T-cell (primary cell): ENCODE results near the gene PDIA2. TPM values are rescaled to one million over a fixed set of nuclear protein-coding genes. Genes with fewer than 3 reads are reported as not detected.

Source experiments
- ATAC-seq, 4 experiments: fragments of 200-7000 bp in 3 of 4; fragments of 150-1000 bp in 1 of 4; cut with Tn5 transposase; replicated peaks in 1 of 4; 1 replicate in 3 of 4; 2 replicates in 1 of 4; pipeline ENCODE4 v1.10.0; 2021; ENCODE audit warnings: moderate library complexity in 3 of 4, mild to moderate bottlenecking in 2 of 4, moderate number of reproducible peaks in 1 of 4
- CTCF ChIA-PET, 2 donors: fragments of 300-600 bp; sonication (Branson Sonifier 250); formaldehyde crosslinking; loops; one replicate each; lab custom pipeline; 2022; ENCODE audit warnings: antibody characterized with exemption in 2 of 2; lab: Charles Lee
- POLR2A ChIA-PET, 2 donors: fragments of 300-600 bp; sonication (Branson Sonifier 250); formaldehyde crosslinking; loops; one replicate each; lab custom pipeline; 2022; ENCODE audit warnings: antibody characterized with exemption in 2 of 2; lab: Charles Lee
- DNase-seq, 35 experiments: peaks; one replicate each; pipeline versions ENCODE4 v3.0.0 to v3.0.0-alpha.2; 2013 to 2023
- H3K27ac ChIP-seq: one replicate; pipeline ENCODE4 v1.5.1; 2013; ENCODE audit warnings: low read length
- H3K27me3 ChIP-seq, 2 experiments: replicated peaks in 1 of 2; 1 replicate in 1 of 2; 2 replicates in 1 of 2; pipeline versions ENCODE4 v1.6.1 to v1.7.0; 2013; ENCODE audit warnings: low read length in 1 of 2, mixed read lengths in 1 of 2; ENCODE audit not compliant: control insufficient read depth in 2 of 2, insufficient read depth in 2 of 2; ENCODE audit errors: extremely low read depth in 1 of 2
- H3K36me3 ChIP-seq, 2 donors: 1 replicate in 1 of 2; 2 replicates in 1 of 2; pipeline versions ENCODE4 v1.6.1 to v1.7.0; 2013; ENCODE audit warnings: low read length in 1 of 2; ENCODE audit not compliant: control insufficient read depth in 2 of 2, insufficient read depth in 1 of 2; ENCODE audit errors: extremely low read depth in 1 of 2
- H3K4me1 ChIP-seq, 2 experiments: 1 replicate in 1 of 2; 2 replicates in 1 of 2; pipeline versions ENCODE4 v1.6.1 to v1.7.0; 2013; ENCODE audit warnings: low read length in 2 of 2, mixed read lengths in 1 of 2; ENCODE audit not compliant: insufficient read depth in 2 of 2, control insufficient read depth in 1 of 2; ENCODE audit errors: extremely low read depth in 1 of 2
- H3K4me3 ChIP-seq, 2 donors: 1 replicate in 1 of 2; 2 replicates in 1 of 2; pipeline versions ENCODE4 v1.5.1 to v1.7.0; 2013; ENCODE audit warnings: mild to moderate bottlenecking in 2 of 2, low read length in 1 of 2, moderate library complexity in 1 of 2; ENCODE audit not compliant: control insufficient read depth in 1 of 2; ENCODE audit errors: extremely low read depth in 1 of 2
- H3K9me3 ChIP-seq: 2 replicates; pipeline ENCODE4 v1.7.0; 2013
- H3K27ac Mint-ChIP-seq, 2 donors: one replicate each; pipeline ENCODE4 v1.8.0; 2020 to 2021; ENCODE audit warnings: mild to moderate bottlenecking in 2 of 2, mixed read lengths in 2 of 2
- H3K27me3 Mint-ChIP-seq, 2 donors: one replicate each; pipeline ENCODE4 v1.8.0; 2021 to 2022; ENCODE audit warnings: mixed read lengths in 2 of 2
- H3K36me3 Mint-ChIP-seq: one replicate; pipeline ENCODE4 v1.8.0; 2021; ENCODE audit warnings: mixed read lengths
- H3K4me1 Mint-ChIP-seq, 3 donors: one replicate each; pipeline ENCODE4 v1.8.0; 2020 to 2022; ENCODE audit warnings: mixed read lengths in 3 of 3, mild to moderate bottlenecking in 1 of 3
- H3K4me3 Mint-ChIP-seq, 3 donors: one replicate each; pipeline ENCODE4 v1.8.0; 2020 to 2022; ENCODE audit warnings: mild to moderate bottlenecking in 3 of 3, mixed read lengths in 3 of 3, moderate library complexity in 3 of 3
- H3K9me3 Mint-ChIP-seq, 3 donors: one replicate each; pipeline ENCODE4 v1.8.0; 2020 to 2022; ENCODE audit warnings: mixed read lengths in 3 of 3
- WGBS: methylation state at CpG from one replicate; pipeline ENCODE4 v1.1.5; 2013; ENCODE audit warnings: missing lambda C conversion rate; ENCODE audit not compliant: insufficient coverage; 5-methylcytosine and 5-hydroxymethylcytosine counted together
- total RNA-seq, 35 experiments: library from RNA in 6 of 35; stranded (reverse) in 6 of 35; fragments of 120-200 nt in 1 of 35; gene quantifications; one replicate each; pipeline versions ENCODE4 v1.2.1 to v1.2.4 and lab custom pipeline; 2013 to 2026

Gene PDIA2
- total RNA-seq, 5 donors from 2014 or later (not counting 1 experiment from before 2014, with no cell fraction given) = 0.38 to 0.54 (median 0.53) TPM; not detected in 2

- Mint-ChIP-seq H3K27ac (no peak overlapping the region), H3K4me3 (peak overlapping the region in 1 of 3 donors; percentile 40), H3K36me3 (peaks cover 4% of the 10 kb centered on the region), H3K4me1 (peaks cover 7 to 12% (median 8%) of the 10 kb centered on the region in 3 donors), H3K27me3 (peaks cover 10 to 17% of the 10 kb centered on the region in 2 donors), H3K9me3 (no peaks in the 10 kb centered on the region)
- ChIA-PET POLR2A (no interaction called here), CTCF (no interaction called here)
- Histone ChIP-seq H3K27me3 (peaks cover 0 to 53% of the 10 kb centered on the region in 2 experiments), H3K9me3 (no peaks in the 10 kb centered on the region), H3K36me3 (peaks cover 1 to 2% of the 10 kb centered on the region in 2 donors), H3K4me1 (peaks cover 0 to 28% of the 10 kb centered on the region in 2 experiments), H3K27ac (no peak overlapping the region), H3K4me3 (no peak overlapping the region)
- ATAC-seq = no peak
- no peak for DNase-seq
- 85% methylated on average over 22 of the region's 25 CpGs for WGBS
Observed at GRCh38 chr16:281660-282255, 1.2 kb upstream of the PDIA2 start.

GRCh38 chr16:282491-282890 lies 473 bp upstream of the PDIA2 start:
- H3K36me3 ChIP-seq = peaks cover 4% of the 10 kb centered on the region in 2 donors

GRCh38 chr16:284204-285120 lies 1.5 kb downstream of the PDIA2 start:
- POLR2A ChIA-PET = interaction anchor here in 1 of 2 donors (0.6 kb wide), 1 partner anchor 61 kb away, joined by 4 read pairs; no protein-coding TSS in a partner anchor

More at GRCh38 chr16:282491-282890, 473 bp upstream of the PDIA2 start:
- POLR2A ChIA-PET = no interaction called here
- H3K9me3 Mint-ChIP-seq = no peaks in the 10 kb centered on the region
- no peak for ATAC-seq
- H3K27ac Mint-ChIP-seq = no peak overlapping the region
- H3K4me3 ChIP-seq = no peak overlapping the region
- peaks cover 9% of the 10 kb centered on the region for H3K36me3 Mint-ChIP-seq
- H3K4me1 Mint-ChIP-seq = peaks cover 7 to 12% (median 8%) of the 10 kb centered on the region in 3 donors
- peaks cover 0 to 28% of the 10 kb centered on the region in 2 experiments for H3K4me1 ChIP-seq
- CTCF ChIA-PET = no interaction called here
- no peak overlapping the region for H3K4me3 Mint-ChIP-seq
- H3K27me3 Mint-ChIP-seq = peaks cover 5 to 11% of the 10 kb centered on the region in 2 donors
- H3K27me3 ChIP-seq = peaks cover 0 to 46% of the 10 kb centered on the region in 2 experiments
- H3K9me3 ChIP-seq = no peaks in the 10 kb centered on the region
- 89% methylated on average over 15 of the region's 22 CpGs for WGBS
- no peak for DNase-seq
- H3K27ac ChIP-seq = no peak overlapping the region

GRCh38 chr16:285146-286055 lies 2.4 kb downstream of the PDIA2 start:
- ATAC-seq = no peak
- H3K27ac Mint-ChIP-seq = no peak overlapping the region
- POLR2A ChIA-PET = interaction anchor here in 1 of 2 donors (0.6 kb wide), 1 partner anchor 60 kb away, joined by 4 read pairs; no protein-coding TSS in a partner anchor

More at GRCh38 chr16:284204-285120, 1.5 kb downstream of the PDIA2 start:
- peaks cover 0 to 3% of the 10 kb centered on the region in 2 donors for H3K27me3 Mint-ChIP-seq
- CTCF ChIA-PET = no interaction called here
- no peak overlapping the region for H3K4me3 Mint-ChIP-seq
- DNase-seq = no peak
- no peak for ATAC-seq
- peaks cover 13% of the 10 kb centered on the region for H3K36me3 Mint-ChIP-seq
- Histone ChIP-seq H3K9me3 (no peaks in the 10 kb centered on the region), H3K4me1 (peaks cover 0 to 17% of the 10 kb centered on the region in 2 experiments), H3K27ac (no peak overlapping the region), H3K36me3 (peaks cover 10 to 23% of the 10 kb centered on the region in 2 donors), H3K4me3 (no peak overlapping the region), H3K27me3 (peaks cover 0 to 33% of the 10 kb centered on the region in 2 experiments)
- H3K27ac Mint-ChIP-seq = no peak overlapping the region
- WGBS = 93% methylated on average over 50 of the region's 52 CpGs
- no peaks in the 10 kb centered on the region for H3K9me3 Mint-ChIP-seq
- H3K4me1 Mint-ChIP-seq = peaks cover 0 to 5% (median under 1%) of the 10 kb centered on the region in 3 donors

GRCh38 chr16:286491-287297 lies 3.7 kb downstream of the PDIA2 start:
- no peak for DNase-seq
- no peak overlapping the region for H3K27ac Mint-ChIP-seq
- Histone ChIP-seq H3K36me3 (peaks cover 20 to 44% of the 10 kb centered on the region in 2 donors), H3K27ac (no peak overlapping the region), H3K4me3 (no peak overlapping the region), H3K9me3 (no peaks in the 10 kb centered on the region), H3K4me1 (no peaks in the 10 kb centered on the region), H3K27me3 (peaks cover 0 to 15% of the 10 kb centered on the region in 2 experiments)
- H3K4me3 Mint-ChIP-seq = no peak overlapping the region
- ATAC-seq = no peak
- no peaks in the 10 kb centered on the region for H3K27me3 Mint-ChIP-seq
- ChIA-PET CTCF (no interaction called here), POLR2A (no interaction called here)
- peaks cover 16% of the 10 kb centered on the region for H3K36me3 Mint-ChIP-seq
- WGBS = 88% methylated on average over 12 of the region's 22 CpGs
- H3K9me3 Mint-ChIP-seq = no peaks in the 10 kb centered on the region
- no peaks in the 10 kb centered on the region for H3K4me1 Mint-ChIP-seq

More at GRCh38 chr16:285146-286055, 2.4 kb downstream of the PDIA2 start:
- Histone ChIP-seq H3K9me3 (no peaks in the 10 kb centered on the region), H3K36me3 (peaks cover 13 to 32% of the 10 kb centered on the region in 2 donors), H3K4me3 (no peak overlapping the region), H3K27me3 (peaks cover 0 to 26% of the 10 kb centered on the region in 2 experiments), H3K4me1 (peaks cover 0 to 11% of the 10 kb centered on the region in 2 experiments), H3K27ac (no peak overlapping the region)
- DNase-seq = no peak
- CTCF ChIA-PET = no interaction called here
- peaks cover 0 to 3% of the 10 kb centered on the region in 2 donors for H3K27me3 Mint-ChIP-seq
- H3K36me3 Mint-ChIP-seq = peaks cover 13% of the 10 kb centered on the region
- no peaks in the 10 kb centered on the region for H3K9me3 Mint-ChIP-seq
- peaks cover 0 to 3% (median 0%) of the 10 kb centered on the region in 3 donors for H3K4me1 Mint-ChIP-seq
- 92% methylated on average over 30 of the region's 48 CpGs for WGBS
- no peak overlapping the region for H3K4me3 Mint-ChIP-seq
